Ectodermal cell (in vitro differentiated cells): Measurements from ENCODE around the gene OARD1.

Experiments
- H3K27ac ChIP-seq: 2 replicates; pipeline ENCODE4 v1.7.0; 2013; ENCODE audit warnings: mild to moderate bottlenecking, low read depth, low read length; ENCODE audit not compliant: insufficient read depth, poor library complexity, severe bottlenecking
- H3K27me3 ChIP-seq: 2 replicates; pipeline ENCODE4 v1.7.0; 2013; ENCODE audit warnings: mild to moderate bottlenecking, low read length; ENCODE audit not compliant: insufficient read depth, control insufficient read depth, poor library complexity, severe bottlenecking
- H3K36me3 ChIP-seq: one replicate; pipeline ENCODE4 v1.7.0; 2013; ENCODE audit warnings: low read length; ENCODE audit not compliant: control insufficient read depth, insufficient read depth
- H3K4me1 ChIP-seq: one replicate; pipeline ENCODE4 v1.7.0; 2013; ENCODE audit warnings: low read length; ENCODE audit not compliant: control insufficient read depth, insufficient read depth
- H3K4me3 ChIP-seq: 2 replicates; pipeline ENCODE4 v1.7.0; 2013; ENCODE audit warnings: low read depth, low read length, control low read depth; ENCODE audit not compliant: insufficient read depth
- H3K9me3 ChIP-seq: 2 replicates; pipeline ENCODE4 v1.7.0; 2013; ENCODE audit warnings: mild to moderate bottlenecking, low read length, moderate library complexity; ENCODE audit not compliant: control insufficient read depth
- WGBS, 2 experiments: methylation state at CpG; one replicate each; pipeline ENCODE4 v1.1.7; 2013; ENCODE audit warnings: missing lambda C conversion rate in 2 of 2; 5-methylcytosine and 5-hydroxymethylcytosine counted together

Gene OARD1

DNA sequence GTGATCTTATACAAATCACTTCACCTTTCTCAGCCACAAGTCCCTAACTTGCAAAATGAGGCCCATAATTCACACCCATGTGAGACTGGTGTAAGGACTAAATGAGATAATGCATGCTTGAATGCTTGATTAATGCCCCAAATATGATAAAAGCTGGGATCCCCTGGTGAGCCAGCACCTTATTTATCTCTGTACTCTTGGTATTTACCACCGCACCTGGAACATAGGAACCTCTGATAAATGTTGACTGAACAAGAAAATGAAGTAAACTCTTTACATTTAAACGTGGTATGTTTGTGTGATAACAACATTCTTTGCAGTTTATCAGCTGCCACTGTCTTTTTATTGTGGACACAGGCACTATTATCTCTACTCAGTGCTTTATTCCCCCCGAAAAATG, 21.6 kb downstream of the OARD1 start:
- no peaks in the 10 kb centered on the region for H3K36me3 ChIP-seq
- no peaks in the 10 kb centered on the region for H3K27me3 ChIP-seq
- no peaks in the 10 kb centered on the region for H3K9me3 ChIP-seq
- peaks cover 21% of the 10 kb centered on the region for H3K4me1 ChIP-seq
- 90 to 91% methylated on average over 3 of the region's 3 CpGs for WGBS, 2 experiments
- no peak overlapping the region for H3K27ac ChIP-seq
- H3K4me3 ChIP-seq = no peak overlapping the region

DNA sequence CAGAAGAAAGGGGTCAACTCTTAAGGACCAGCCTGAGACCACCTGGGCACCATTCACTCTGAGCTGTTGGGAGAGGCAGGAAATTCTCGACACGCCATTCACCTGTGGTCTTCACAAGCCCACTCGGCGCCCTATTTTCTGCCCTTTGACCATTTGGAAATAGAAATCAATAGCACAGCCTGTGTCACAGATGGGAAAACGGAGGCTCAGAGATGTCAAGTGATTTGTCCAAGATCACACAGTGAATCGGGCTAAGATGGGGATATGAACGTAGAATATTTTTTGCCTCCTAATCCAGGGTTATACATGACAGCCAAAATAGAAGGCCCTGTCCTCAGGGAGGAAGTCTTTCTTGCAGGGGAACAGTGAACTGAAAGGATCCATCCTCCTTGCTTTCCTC, 22.2 kb downstream of the OARD1 start:
- Histone ChIP-seq H3K4me1 (peaks cover 21% of the 10 kb centered on the region), H3K36me3 (no peaks in the 10 kb centered on the region), H3K27ac (no peak overlapping the region), H3K4me3 (no peak overlapping the region), H3K27me3 (no peaks in the 10 kb centered on the region), H3K9me3 (no peaks in the 10 kb centered on the region)
- WGBS, 2 experiments = 85 to 87% methylated on average over 7 of the region's 7 CpGs

DNA sequence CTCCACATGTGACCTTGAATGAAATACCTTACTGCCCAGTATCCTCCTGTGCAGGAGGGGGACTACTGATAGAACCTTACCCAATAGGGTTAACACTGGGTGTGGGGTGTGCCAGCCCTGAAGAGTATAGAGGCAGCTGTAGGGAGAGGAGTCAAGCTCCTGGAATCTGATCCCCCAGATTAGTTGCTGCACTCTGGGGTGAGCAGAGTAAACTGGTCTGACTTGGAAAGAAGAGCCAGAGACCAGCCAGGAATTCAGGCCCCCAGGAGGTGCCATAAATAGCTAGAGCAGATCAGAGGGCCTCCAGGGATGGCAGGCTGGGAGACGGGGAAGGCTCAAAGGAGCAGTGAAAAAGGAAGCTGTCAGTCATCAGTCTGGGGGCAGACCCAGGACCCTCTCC, 22.6 kb downstream of the OARD1 start:
- H3K27me3 ChIP-seq = no peaks in the 10 kb centered on the region
- no peak overlapping the region for H3K4me3 ChIP-seq
- H3K9me3 ChIP-seq = no peaks in the 10 kb centered on the region
- no peak overlapping the region for H3K27ac ChIP-seq
- peaks cover 21% of the 10 kb centered on the region for H3K4me1 ChIP-seq
- 31 to 36% methylated on average over 1 of the region's 1 CpG for whole genome bisulfite sequencing, 2 experiments
- H3K36me3 ChIP-seq = no peaks in the 10 kb centered on the region

DNA sequence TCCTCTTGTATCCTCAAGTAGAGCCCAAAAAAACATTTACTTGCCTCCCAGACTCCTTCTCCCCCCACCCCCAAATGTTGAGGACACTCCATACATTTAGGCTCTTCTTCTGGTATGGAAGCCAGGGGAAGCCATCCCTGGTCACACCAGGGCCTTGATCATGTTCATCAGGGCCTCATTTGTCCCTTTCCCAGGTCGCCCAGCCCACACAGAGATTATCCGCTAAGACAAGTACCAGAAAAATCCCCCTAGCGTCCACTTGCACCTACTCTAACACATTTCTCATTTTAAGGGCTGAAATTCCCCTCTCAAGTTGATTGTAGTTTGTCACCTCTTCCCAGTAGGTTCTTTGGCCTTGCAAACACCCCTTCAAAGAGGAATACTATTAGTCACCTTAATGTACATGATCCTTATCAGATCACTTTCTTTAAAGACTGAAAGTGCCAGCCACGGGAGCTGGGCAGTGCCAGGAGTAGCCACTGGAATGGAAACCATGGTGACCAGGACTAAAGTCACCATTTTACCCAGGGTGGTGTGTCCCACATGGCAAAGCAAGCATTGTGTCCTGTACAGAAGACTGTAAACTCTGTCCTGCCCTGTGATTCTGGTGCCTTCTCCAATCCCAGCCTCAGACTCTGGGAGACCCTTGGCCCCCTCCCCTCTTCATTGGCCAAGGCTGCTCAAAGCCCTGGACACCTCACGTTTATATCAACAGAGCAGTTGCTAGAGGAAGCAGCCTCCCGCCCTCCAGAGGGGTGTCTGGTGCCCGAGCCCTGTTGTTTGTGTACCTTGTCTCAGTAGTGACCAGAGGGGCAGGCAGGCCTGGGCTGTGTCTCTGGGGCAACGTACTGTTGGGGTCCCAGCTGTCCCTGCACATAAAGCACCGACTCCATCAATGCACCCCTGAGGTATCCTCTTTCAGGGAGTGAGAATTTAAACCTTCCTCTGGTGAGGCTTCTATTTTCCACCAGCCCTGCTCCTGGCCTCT, 24.1 kb downstream of the OARD1 start:
- Histone ChIP-seq H3K27me3 (no peaks in the 10 kb centered on the region), H3K36me3 (no peaks in the 10 kb centered on the region), H3K4me3 (no peak overlapping the region), H3K4me1 (peaks cover 13% of the 10 kb centered on the region), H3K9me3 (no peaks in the 10 kb centered on the region), H3K27ac (no peak overlapping the region)
- 90 to 92% methylated on average over 9 of the region's 9 CpGs for WGBS, 2 experiments

DNA sequence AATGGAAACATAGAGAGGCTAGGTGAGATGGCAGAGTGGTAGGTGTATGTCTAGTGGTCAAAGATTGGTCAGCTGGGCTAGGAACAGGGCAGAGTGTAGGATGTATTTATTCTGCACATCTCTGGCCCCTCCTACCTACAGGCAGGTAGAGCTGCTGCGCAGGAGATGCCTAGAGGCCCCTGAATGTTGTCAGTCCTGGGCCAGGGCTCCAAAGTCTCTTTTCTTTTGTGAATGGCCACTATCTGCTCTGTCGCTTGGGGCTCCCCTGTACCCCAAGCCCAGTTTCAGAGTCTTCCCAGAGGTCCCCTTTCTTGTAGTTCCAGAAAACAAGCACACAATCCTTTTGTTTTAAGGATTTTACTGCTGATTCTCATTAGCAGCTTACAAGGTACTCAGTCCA, 24.9 kb downstream of the OARD1 start:
- H3K27me3 ChIP-seq = no peaks in the 10 kb centered on the region
- WGBS, 2 experiments = 90 to 93% methylated on average over 2 of the region's 2 CpGs
- no peak overlapping the region for H3K4me3 ChIP-seq
- H3K36me3 ChIP-seq = no peaks in the 10 kb centered on the region
- peaks cover 7% of the 10 kb centered on the region for H3K4me1 ChIP-seq
- H3K27ac ChIP-seq = no peak overlapping the region
- H3K9me3 ChIP-seq = no peaks in the 10 kb centered on the region

DNA sequence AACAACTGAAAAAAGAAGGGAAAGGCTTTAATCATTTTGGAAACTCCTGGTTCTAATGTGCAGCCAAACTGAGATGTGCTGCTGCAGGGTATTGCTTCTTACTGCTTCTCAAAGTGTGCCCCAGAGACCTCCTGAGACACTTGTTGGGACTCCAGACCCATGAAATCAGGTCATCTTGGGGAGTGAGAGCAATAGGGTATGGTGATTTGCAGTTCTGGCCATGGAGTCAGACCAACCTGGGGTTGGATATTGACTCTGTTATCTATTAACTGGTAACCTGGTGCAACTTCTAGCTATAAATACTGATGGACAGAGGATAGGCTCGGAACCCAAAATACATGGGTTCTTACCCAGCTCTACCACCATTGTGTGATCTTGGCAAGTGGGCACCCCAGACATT, 26.1 kb downstream of the OARD1 start:
- H3K36me3 ChIP-seq = no peaks in the 10 kb centered on the region
- no peaks in the 10 kb centered on the region for H3K9me3 ChIP-seq
- 90 to 93% methylated on average over 1 of the region's 1 CpG for WGBS, 2 experiments
- no peak overlapping the region for H3K27ac ChIP-seq
- no peak overlapping the region for H3K4me3 ChIP-seq
- H3K4me1 ChIP-seq = peaks cover 7% of the 10 kb centered on the region
- no peaks in the 10 kb centered on the region for H3K27me3 ChIP-seq

DNA sequence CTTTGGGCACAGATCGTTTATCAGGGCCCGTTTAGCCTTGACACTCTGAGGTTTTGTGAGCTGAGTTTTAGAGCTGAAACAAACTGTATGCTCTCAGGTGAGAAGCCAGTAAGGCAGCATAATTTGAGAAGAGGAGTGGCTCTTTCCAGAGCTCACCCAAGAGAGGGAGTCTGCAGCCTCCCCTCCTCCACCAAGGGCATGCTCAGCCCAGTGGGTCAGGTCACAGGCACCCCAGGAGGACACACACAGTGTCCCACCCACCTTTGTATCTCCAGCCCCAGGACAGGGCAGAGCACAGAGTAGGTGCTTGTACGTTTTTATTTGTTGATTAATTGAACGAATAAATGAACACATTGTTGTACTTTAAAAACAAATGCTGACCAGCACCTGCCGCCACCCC, 26.5 kb downstream of the OARD1 start:
- no peak overlapping the region for H3K4me3 ChIP-seq
- H3K4me1 ChIP-seq = peaks cover 7% of the 10 kb centered on the region
- H3K9me3 ChIP-seq = no peaks in the 10 kb centered on the region
- H3K27ac ChIP-seq = no peak overlapping the region
- H3K36me3 ChIP-seq = no peaks in the 10 kb centered on the region
- H3K27me3 ChIP-seq = no peaks in the 10 kb centered on the region
- 87 to 95% methylated on average over 5 of the region's 5 CpGs for WGBS, 2 experiments

DNA sequence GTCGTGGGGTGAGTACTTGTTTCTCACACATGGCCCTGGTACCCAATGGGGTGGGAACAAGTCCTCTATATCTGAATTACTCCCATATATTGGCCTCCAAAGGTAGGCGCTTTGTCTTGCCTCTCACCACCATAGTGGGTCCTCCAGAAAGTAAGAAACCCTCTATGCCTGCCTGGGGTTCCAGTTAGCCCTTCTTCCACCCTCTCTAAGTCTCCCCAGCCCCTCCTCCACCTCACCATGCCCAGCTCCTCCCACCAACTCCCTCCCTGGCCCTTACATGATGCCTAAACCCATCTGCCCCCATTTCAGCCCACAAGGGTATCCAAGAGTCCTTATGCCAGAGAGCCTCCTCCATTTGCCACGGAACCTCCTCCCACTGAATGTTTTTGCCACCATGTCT, 29.0 kb downstream of the OARD1 start:
- no peaks in the 10 kb centered on the region for H3K27me3 ChIP-seq
- WGBS, 2 experiments = 92% methylated on average over 3 of the region's 3 CpGs
- no peak overlapping the region for H3K4me3 ChIP-seq
- no peaks in the 10 kb centered on the region for H3K9me3 ChIP-seq
- H3K27ac ChIP-seq = no peak overlapping the region
- no peaks in the 10 kb centered on the region for H3K4me1 ChIP-seq
- no peaks in the 10 kb centered on the region for H3K36me3 ChIP-seq

DNA sequence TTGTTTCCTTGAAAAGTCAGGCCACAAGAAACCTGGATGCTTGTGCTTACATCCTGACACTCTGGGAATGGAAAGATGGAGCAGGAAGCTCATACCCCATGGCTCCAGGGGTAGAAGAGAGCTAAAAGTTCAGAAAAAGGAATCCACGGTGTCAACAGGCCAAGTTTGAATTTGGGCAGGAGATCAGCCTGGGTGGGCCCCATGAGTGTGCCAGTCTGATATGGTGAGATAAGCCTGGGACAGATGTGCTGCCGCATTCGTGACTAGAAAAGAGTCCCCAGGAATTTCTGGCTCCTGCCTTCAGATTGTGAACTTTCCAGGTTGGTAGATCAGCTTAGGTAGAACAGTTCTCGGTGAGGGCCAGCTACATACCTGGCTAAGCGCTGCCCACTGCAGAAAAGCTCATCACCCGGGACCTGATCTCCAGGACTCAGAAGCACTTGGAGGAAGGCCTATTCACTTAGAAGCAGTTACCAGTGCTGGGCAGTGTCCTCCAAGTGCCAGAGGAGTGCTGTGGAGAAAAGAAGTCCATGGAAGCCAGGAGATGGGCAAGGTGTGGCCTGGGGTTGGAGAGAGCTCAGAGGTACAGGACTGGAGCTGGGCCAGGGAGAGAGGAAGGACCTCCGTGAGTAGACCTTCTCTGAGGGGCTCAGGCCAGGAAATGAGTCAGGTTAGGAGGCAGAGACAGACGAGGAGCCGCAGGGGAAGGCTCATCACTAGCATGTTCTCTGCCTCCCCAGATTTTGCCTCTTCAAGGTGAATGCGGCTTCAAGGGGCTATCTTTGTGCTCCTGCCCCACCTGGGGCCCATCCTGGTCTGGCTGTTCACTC, 29.7 kb downstream of the OARD1 start, which contains the start of gene TSPO2:
Gene TSPO2 (plus strand): TSS at position 242 of the 830 bp plus-strand sequence. CDS start 519 bp downstream, at position 761.
- Histone ChIP-seq H3K4me3 (no peak within 1 kb of the TSS), H3K4me1 (no peaks in the 10 kb centered on the region), H3K27ac (no peak within 1 kb of the TSS), H3K9me3 (no peaks in the 10 kb centered on the region), H3K27me3 (no peaks in the 10 kb centered on the region), H3K36me3 (no peaks in the 10 kb centered on the region)
- 93 to 96% methylated on average over 10 of the region's 10 CpGs for WGBS, 2 experiments

DNA sequence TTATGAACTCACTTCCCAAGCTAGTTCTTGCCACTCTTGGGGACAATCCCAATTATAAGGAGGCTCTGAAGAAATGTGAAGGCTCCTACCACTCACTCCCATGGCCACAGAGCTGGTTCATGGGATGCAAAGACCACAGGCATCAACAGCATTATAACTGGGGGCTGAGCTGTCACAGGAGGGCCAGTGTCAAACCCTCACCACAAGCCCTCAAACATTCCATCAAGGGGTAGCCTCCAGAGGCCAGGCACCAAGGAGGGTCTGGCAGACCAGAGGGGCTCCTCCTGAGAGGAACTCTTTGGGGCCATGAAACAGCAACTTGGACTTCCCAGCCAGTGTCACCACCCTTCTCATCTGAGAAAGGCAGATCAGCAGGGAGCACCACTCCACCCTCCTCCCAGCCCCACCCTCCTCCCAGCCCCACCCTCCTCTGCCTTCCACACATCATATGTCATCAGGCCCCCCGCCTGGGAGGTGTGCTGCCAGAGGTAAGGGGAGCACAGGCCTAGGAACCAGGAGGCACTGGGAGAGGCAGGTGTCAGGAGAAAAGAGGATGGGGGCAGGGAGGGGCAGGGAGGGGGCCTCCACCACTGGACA, 31.1 kb downstream of the OARD1 start:
- Histone ChIP-seq H3K4me1 (no peaks in the 10 kb centered on the region), H3K4me3 (no peak overlapping the region), H3K27me3 (no peaks in the 10 kb centered on the region), H3K36me3 (no peaks in the 10 kb centered on the region), H3K27ac (no peak overlapping the region), H3K9me3 (no peaks in the 10 kb centered on the region)
- WGBS, 2 experiments = 71 to 84% methylated on average over 1 of the region's 1 CpG
